Liver (tissue), 3 donors: ENCODE measurements around the gene CECR2.

ENCODE experiments used
- EGR1 ChIP-seq, 2 donors: IDR thresholded peaks; 2 replicates each; pipeline ENCODE4 v1.6.1; 2016 to 2018; ENCODE audit warnings: antibody characterized with exemption in 2 of 2, low read depth in 2 of 2
- HNF4A ChIP-seq, 2 donors: conservative IDR thresholded peaks; 2 replicates each; pipeline ENCODE4 v1.6.1; 2016; ENCODE audit warnings: antibody characterized with exemption in 2 of 2, mild to moderate bottlenecking in 2 of 2
- RAD21 ChIP-seq, 2 donors: IDR thresholded peaks; 2 replicates each; pipeline ENCODE4 v1.6.1; 2016; ENCODE audit warnings: antibody characterized with exemption in 2 of 2, mild to moderate bottlenecking in 2 of 2
- RXRA ChIP-seq, 2 donors: IDR thresholded peaks; 2 replicates each; pipeline ENCODE4 v1.6.1; 2017 to 2018; ENCODE audit warnings: antibody characterized with exemption in 2 of 2, mild to moderate bottlenecking in 1 of 2
- TAF1 ChIP-seq: conservative IDR thresholded peaks from 2 replicates; pipeline ENCODE4 v1.6.1; 2016; ENCODE audit warnings: antibody characterized with exemption, mild to moderate bottlenecking
- YY1 ChIP-seq: IDR thresholded peaks from 2 replicates; pipeline ENCODE4 v1.6.1; 2016; ENCODE audit warnings: antibody characterized with exemption, mild to moderate bottlenecking
- TF ChIP-seq, protein P1 (sequence below): fragments of 150-350 bp; IDR thresholded peaks from 2 replicates; pipeline ENCODE4 v1.5.1; 2017; ENCODE audit warnings: improper control_type of control experiment, low read depth, low read length; ENCODE audit not compliant: missing input control
- TF ChIP-seq, protein P2 (sequence below): IDR thresholded peaks from 2 replicates; pipeline ENCODE4 v1.6.1; 2016; ENCODE audit warnings: antibody characterized with exemption, mild to moderate bottlenecking
- TF ChIP-seq, protein P3 (sequence below): IDR thresholded peaks from 2 replicates; pipeline ENCODE4 v1.6.1; 2016; ENCODE audit warnings: antibody characterized with exemption
- TF ChIP-seq, protein P4 (sequence below): IDR thresholded peaks from 2 replicates; pipeline ENCODE4 v1.6.1; 2016; ENCODE audit warnings: antibody characterized with exemption
- donor health status: healthy.
- donor health status: healthy.

DNA sequence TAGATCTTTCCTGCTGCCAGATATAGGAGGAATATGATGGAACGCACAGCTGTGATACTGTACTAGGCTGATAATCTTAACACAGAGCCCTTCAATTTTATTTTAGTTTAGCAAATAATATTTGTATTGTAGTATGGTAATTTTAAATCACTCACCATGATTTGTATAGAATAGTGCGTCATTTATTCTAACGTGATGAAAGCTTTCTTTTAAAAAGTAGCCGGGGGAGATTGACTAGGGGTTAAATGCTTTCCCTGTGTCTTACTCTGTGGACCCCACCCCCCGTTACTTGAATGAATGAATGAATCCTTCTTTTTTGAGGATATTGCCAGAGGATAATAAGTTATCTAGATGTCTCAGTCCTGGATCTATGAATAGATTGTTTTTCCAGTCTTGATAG is 72.1 kb downstream of the CECR2 start:
- TF ChIP-seq, protein P1, sequence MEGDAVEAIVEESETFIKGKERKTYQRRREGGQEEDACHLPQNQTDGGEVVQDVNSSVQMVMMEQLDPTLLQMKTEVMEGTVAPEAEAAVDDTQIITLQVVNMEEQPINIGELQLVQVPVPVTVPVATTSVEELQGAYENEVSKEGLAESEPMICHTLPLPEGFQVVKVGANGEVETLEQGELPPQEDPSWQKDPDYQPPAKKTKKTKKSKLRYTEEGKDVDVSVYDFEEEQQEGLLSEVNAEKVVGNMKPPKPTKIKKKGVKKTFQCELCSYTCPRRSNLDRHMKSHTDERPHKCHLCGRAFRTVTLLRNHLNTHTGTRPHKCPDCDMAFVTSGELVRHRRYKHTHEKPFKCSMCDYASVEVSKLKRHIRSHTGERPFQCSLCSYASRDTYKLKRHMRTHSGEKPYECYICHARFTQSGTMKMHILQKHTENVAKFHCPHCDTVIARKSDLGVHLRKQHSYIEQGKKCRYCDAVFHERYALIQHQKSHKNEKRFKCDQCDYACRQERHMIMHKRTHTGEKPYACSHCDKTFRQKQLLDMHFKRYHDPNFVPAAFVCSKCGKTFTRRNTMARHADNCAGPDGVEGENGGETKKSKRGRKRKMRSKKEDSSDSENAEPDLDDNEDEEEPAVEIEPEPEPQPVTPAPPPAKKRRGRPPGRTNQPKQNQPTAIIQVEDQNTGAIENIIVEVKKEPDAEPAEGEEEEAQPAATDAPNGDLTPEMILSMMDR = no peak
- TF ChIP-seq RXRA (IDR thresholded peaks at IDR 0.05) (no peak), TAF1 (no peak), HNF4A (conservative IDR thresholded peaks at IDR 0.05) (no peak), YY1 (no peak), RAD21 (IDR thresholded peaks at IDR 0.05) (no peak), EGR1 (IDR thresholded peaks at IDR 0.05; ENCODE audit: low read depth in 2 of 2) (no peak)
- TF ChIP-seq, protein P2, sequence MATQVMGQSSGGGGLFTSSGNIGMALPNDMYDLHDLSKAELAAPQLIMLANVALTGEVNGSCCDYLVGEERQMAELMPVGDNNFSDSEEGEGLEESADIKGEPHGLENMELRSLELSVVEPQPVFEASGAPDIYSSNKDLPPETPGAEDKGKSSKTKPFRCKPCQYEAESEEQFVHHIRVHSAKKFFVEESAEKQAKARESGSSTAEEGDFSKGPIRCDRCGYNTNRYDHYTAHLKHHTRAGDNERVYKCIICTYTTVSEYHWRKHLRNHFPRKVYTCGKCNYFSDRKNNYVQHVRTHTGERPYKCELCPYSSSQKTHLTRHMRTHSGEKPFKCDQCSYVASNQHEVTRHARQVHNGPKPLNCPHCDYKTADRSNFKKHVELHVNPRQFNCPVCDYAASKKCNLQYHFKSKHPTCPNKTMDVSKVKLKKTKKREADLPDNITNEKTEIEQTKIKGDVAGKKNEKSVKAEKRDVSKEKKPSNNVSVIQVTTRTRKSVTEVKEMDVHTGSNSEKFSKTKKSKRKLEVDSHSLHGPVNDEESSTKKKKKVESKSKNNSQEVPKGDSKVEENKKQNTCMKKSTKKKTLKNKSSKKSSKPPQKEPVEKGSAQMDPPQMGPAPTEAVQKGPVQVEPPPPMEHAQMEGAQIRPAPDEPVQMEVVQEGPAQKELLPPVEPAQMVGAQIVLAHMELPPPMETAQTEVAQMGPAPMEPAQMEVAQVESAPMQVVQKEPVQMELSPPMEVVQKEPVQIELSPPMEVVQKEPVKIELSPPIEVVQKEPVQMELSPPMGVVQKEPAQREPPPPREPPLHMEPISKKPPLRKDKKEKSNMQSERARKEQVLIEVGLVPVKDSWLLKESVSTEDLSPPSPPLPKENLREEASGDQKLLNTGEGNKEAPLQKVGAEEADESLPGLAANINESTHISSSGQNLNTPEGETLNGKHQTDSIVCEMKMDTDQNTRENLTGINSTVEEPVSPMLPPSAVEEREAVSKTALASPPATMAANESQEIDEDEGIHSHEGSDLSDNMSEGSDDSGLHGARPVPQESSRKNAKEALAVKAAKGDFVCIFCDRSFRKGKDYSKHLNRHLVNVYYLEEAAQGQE = no peak
- TF ChIP-seq, protein P3, sequence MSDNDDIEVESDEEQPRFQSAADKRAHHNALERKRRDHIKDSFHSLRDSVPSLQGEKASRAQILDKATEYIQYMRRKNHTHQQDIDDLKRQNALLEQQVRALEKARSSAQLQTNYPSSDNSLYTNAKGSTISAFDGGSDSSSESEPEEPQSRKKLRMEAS = no peak
- TF ChIP-seq, protein P4, sequence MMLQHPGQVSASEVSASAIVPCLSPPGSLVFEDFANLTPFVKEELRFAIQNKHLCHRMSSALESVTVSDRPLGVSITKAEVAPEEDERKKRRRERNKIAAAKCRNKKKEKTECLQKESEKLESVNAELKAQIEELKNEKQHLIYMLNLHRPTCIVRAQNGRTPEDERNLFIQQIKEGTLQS = no peak
